ENCODE measurements around the gene RNF175. TPM values are rescaled to one million over a fixed set of nuclear protein-coding genes. Genes with fewer than 3 reads are reported as not detected.

Gene RNF175
- total RNA-seq, 1 experiment from 2014 or later, result not detected

DNA sequence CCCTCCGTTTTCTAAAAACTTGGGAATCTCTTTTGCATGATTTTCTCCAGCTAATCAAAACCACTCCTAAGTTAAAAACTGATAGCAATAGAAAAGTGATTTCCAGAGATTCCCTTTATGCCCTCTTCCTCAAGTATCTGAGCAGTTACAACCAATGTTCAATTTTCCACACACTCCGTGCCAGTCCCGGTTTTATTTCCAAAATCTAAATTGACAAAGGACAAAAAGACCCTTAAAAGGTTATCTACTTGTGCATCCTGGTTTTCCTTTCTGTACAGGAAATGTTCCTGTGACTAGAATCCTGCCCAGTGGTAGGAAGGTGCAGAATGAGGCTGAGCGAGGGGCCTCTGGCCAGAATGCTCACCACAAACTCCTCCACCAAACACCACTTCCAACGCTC is 27.8 kb upstream of the RNF175 start:
- in situ Hi-C loops (cut with HindIII; ENCODE audit: low pct_unique_long_range_greater_than_20kb, low sequenced_read_pairs), result no loop called here
- no peak for DNase-seq (ENCODE audit: low read depth)

DNA sequence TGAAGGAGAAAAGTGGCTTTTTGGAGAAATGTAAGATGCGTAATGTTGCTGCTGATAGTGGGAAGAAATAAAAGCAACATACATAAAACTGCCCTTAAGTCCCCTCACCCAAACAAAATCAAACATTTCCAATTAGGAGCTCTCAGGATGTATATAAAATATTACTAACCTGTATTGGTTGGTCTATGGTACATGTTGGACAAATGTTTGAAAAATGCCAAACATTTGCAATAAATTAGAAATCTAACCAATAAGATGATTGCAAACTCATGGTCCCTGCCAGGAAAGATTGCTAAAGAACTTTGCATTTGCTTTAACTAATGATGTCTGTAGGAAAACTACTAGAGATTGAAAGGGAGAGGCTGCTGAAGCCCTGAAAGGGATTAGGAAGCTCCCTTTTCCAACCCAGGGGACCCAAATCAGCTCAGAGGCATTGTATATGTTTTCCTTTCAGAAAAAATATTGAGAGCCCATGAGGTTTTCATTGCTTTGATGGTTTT is 27.3 kb upstream of the RNF175 start:
- DNase-seq (ENCODE audit: low read depth), result no peak
- in situ Hi-C loops (cut with HindIII; ENCODE audit: low pct_unique_long_range_greater_than_20kb, low sequenced_read_pairs), result no loop called here

DNA sequence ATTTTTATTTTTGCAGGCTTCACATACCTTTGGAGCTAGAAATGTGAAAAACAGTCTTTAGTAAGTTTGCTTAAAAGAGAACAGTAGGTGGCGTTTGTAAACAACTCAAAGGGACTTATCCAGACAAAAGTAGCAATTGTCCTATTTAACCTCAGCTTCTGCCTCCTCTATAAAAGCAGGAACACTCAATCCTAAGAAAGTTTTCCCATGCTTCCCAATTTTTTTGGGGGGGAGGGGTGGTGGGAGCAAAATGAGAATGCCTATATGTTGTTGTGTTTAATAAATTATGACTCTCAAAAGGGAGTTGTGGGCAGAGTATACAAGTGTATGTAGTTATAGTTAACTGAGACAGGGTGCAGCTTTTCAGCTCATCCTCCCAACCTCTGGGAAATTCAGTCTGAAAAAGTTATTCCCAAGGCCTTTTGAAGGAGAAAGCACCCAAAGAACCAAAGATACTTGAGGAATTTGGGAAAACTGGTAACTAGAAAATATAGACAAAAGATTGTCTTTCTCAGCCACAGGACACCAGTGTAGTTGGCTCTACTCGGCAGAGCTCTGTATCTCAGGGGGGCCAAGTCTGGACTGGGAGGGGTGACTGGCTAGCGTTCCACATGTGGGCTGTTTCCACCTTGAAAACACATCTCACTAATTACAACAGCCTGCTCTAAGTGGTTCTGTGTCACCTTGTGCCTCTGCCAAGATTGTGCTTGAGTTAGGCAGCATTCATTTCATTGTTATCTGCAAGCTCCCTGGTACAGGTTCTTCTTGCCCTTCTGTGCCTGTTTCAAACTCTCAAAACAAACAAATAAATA is 26.3 kb upstream of the RNF175 start:
- peak; percentile 36 for DNase-seq (ENCODE audit: low read depth)
- in situ Hi-C loops (cut with HindIII; ENCODE audit: low pct_unique_long_range_greater_than_20kb, low sequenced_read_pairs), result no loop called here

DNA sequence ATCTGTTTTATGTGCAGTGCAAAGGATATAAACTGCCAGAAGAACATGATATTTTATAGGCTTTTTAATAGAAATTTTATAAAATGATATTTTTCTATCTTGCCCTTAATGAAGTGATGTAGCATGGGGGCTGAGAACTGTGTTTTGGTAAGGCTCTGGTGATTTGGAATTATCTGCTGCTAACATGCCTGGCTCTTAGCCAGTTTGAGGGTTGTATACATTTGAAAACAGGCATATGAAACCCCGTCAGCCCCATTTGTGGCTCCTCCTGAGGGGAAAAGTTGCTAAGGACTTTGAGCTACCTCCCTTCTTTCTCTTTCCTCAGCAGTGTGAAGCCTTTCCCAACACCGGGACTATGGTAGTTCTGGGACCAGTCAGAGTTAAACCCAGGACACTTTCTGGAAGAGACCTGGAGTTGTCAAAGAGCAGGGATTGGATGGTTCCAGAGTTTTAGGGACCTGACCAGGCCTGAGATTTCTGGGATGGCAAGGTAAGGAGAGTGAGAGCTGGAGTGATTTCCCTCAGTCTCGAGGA is 24.4 kb upstream of the RNF175 start:
- in situ Hi-C loops (cut with HindIII; ENCODE audit: low pct_unique_long_range_greater_than_20kb, low sequenced_read_pairs), result no loop called here
- no peak for DNase-seq (ENCODE audit: low read depth)

DNA sequence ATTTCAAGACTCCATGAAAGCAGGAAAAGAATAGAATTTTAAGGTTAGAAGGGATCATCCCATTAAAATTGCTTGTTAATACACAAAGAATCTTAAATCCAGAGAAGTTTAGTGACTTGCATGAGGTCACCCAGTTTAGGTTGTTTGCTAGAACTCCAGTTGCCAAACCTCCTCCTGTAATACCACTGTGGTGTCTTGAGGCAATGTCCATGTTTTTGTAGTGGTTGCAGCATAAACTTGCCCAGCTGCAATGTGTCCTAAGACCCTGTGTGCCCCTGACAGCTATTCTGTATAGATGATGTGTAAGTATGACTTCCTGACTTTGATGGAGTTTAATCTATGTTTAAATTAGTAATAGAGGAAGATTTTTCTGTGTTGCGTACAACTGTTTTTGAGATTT is 22.8 kb upstream of the RNF175 start:
- in situ Hi-C loops (cut with HindIII; ENCODE audit: low pct_unique_long_range_greater_than_20kb, low sequenced_read_pairs), result no loop called here
- no peak for DNase-seq (ENCODE audit: low read depth)

DNA sequence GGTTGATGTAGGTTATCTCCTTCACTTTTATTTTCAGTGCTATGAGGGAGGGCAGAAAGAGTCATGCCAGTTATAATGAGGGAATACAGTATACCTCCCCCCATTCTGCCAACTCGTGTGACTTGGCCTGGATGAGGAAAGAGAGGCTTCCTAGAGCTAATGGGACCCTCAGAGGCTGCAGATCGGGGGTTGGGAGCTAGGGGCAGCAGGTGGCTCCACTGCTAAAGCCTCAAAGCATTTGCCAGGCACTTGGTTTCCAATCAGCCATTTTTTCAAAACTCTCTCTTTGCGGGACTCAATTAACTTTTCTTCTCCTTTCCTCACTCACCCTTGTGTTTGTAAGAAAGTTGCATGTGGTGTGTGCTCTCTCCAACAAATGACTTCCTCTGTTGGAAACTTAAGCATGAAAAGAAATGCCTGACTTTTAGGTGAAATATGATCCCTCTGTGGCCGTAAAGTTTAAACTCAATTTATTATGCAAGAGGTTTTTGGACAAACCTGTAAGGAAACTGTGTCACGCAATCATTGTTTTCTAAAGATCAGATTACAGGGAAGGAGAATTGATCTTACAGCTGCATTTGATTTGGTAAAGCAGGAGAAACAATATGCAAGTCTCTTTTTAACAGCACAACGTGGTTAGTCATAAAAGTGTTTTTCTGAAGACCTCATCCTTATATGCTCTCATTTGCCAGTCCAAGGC is 22.0 kb upstream of the RNF175 start:
- no peak for DNase-seq (ENCODE audit: low read depth)
- in situ Hi-C loops (cut with HindIII; ENCODE audit: low pct_unique_long_range_greater_than_20kb, low sequenced_read_pairs), result no loop called here

DNA sequence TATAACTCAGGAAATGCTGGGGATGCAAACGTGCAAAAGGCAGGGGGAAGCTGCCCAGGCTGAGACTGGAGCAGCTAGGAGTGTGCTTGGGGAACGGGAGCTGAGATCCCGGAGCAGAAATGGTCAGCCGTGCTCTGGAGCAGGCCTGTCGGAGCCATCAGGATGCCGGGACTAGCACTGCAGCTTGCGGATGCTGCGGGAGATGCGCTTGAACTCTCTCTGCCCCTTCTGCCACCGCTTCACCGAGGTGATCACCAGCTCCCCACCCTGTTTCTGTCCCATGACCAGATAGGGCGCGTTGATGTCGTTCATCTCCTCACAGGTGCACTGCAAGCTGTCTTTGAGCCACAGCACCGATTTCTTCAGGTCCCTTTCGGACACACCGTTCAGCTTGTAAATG is 21.5 kb upstream of the RNF175 start:
- DNase-seq (ENCODE audit: low read depth), result no peak
- in situ Hi-C loops (cut with HindIII; ENCODE audit: low pct_unique_long_range_greater_than_20kb, low sequenced_read_pairs), result no loop called here

DNA sequence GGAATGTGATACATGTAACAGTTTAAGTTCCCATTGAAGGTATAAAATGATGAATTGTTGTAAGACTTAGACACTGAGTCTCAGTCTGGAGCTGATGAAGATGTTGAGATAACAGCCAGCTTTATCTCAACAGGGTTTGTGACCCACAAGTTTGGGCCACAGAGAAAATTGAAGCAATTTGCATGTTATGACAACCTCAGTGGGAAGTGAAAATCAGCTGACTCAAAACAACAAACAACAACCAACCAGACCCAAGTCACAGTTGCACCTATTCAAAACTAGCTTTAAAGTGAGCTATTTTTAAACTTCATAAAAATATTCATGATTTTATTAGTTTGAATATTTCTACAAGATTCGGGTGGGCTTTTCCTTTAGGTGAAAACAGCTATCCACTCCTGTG is 21.1 kb upstream of the RNF175 start:
- in situ Hi-C loops (cut with HindIII; ENCODE audit: low pct_unique_long_range_greater_than_20kb, low sequenced_read_pairs), result no loop called here
- no peak for DNase-seq (ENCODE audit: low read depth)

DNA sequence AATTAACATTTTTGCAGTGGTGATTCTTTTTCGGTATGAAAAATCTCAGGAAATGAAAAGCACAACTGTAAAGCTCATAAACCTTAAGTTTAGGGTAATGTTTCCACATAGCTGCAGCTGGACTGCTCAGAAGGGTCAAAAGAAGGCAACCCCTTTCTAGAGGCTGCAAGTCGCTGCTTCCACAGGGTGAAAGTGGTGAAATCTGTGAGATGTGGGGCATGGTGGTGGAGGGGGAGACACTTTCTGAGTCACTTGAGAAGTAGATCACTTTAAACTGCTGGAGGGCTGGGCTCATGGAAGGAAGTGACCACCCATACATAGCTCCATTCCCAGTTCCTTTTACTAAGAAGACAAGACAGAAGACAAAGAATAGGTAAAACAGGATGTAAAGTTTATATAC is 20.4 kb upstream of the RNF175 start:
- no peak for DNase-seq (ENCODE audit: low read depth)
- in situ Hi-C loops (cut with HindIII; ENCODE audit: low pct_unique_long_range_greater_than_20kb, low sequenced_read_pairs), result no loop called here

DNA sequence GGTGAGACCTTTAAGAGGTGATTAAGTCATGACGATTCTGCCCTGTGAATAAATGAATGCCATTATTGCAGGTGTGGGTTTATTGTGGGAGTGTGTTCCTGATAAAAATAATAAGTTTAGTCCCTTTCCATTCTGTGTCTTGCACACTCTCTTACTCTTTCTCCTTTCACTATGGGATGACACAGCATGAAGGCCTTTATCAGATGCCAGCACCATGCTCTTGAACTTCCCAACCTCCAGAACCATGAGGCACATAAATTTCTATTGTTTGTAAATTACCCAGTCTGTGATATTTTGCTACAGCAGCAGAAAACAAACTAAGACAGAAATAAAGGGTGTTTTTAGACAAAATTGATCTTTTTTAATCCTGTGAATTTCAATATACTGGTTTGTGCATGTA is 18.6 kb upstream of the RNF175 start:
- DNase-seq (ENCODE audit: low read depth), result no peak
- in situ Hi-C loops (cut with HindIII; ENCODE audit: low pct_unique_long_range_greater_than_20kb, low sequenced_read_pairs), result no loop called here

DNA sequence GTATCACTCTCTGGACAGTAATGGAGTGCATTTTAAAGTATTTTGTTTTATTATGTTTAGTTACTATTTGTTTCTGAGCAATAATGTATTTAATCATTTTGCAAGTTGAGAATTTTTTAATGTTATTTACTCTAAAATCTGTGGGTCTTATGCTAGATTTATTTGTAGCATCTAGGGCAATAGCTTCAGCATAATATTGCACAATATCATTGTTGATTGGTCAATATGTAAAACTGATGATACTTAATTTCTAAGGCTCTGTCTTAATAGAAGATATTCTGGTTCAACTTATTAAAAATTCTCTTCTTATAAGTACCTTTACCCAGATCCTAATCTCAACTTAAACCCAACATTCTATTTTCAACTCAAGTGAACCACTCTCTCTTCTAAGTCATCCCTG is 17.6 kb upstream of the RNF175 start:
- in situ Hi-C loops (cut with HindIII; ENCODE audit: low pct_unique_long_range_greater_than_20kb, low sequenced_read_pairs), result no loop called here
- no peak for DNase-seq (ENCODE audit: low read depth)

DNA sequence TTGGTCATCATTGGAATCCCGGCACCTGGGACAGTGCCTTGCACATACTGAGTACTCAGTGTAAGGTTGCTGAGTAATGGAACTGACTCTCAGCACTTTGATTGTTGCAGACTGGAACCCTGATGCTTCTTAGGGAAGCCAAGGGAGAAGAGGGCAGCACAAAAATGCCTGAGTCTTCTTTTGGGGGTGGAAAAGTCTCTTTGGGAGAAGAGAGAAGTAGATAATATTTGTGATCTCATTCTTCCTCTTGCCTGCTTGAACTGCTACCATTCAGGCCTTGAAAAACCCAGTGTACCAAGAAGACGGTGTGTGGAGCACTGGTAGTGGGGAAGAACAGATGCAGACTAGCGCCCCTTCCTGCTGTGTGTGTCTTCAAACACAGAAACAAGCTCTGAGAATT is 16.8 kb upstream of the RNF175 start:
- in situ Hi-C loops (cut with HindIII; ENCODE audit: low pct_unique_long_range_greater_than_20kb, low sequenced_read_pairs), result no loop called here
- DNase-seq (ENCODE audit: low read depth), result no peak

DNA sequence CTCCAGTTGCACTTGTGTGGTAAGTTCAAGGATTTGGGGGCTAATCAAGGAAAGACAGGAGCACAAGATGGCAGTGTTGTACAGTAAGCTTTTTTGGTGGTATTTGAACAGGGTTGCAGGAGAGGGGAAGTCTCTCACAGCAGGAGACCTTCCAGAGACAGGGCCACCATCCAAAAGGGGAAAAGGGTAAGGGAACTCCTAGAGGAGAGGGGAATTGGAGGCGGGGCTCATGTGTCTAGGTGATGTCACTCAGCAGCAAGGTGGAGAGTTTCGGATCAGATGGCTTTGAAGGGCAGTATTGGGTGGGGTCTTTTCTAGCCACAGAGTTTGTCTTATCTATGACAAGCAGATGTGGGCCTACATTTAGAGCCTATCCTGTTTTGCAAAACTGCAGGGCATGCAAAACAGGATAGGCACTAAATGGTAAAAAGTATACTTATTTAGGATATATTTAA is 13.4 kb upstream of the RNF175 start:
- no peak for DNase-seq (ENCODE audit: low read depth)
- in situ Hi-C loops (cut with HindIII; ENCODE audit: low pct_unique_long_range_greater_than_20kb, low sequenced_read_pairs), result no loop called here

DNA sequence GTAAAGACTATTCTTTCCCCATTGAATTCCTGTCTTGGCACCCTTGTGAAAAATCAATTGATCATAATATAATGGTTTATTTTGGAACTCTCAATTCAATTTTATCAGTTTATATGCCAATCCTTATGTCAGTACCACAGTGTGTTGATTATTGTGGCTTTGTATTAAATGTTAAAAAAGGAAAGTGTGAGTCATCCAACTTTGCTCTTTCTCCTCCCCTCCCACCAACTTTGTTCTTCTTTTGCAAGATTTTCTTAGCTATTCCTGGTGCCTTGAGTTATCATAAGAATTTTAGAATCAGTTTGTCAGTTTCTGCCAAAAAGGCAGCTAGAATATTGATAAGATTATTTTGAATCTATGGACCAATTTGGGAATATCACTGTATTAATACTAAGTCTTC is 11.2 kb upstream of the RNF175 start:
- in situ Hi-C loops (cut with HindIII; ENCODE audit: low pct_unique_long_range_greater_than_20kb, low sequenced_read_pairs), result no loop called here
- DNase-seq (ENCODE audit: low read depth), result no peak

DNA sequence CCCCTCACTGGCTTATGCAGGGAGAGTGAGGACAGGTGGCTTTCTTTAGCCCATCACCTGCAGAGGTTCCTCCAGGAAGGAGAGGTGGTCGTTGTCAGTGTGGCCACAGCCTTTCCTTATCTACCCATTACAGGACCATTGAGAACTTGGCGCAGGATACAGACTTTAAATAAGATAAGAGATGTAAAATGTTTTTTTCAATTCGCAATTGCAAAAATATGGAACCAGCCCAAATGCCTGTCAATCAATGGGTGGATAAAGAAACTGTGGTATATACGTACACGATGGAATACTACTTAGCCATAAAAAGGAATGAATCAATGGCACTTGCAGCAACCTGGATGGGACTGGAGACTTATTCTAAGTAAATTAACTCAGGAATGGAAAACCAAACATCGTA is 6.9 kb upstream of the RNF175 start:
- no peak for DNase-seq (ENCODE audit: low read depth)
- in situ Hi-C loops (cut with HindIII; ENCODE audit: low pct_unique_long_range_greater_than_20kb, low sequenced_read_pairs), result no loop called here

DNA sequence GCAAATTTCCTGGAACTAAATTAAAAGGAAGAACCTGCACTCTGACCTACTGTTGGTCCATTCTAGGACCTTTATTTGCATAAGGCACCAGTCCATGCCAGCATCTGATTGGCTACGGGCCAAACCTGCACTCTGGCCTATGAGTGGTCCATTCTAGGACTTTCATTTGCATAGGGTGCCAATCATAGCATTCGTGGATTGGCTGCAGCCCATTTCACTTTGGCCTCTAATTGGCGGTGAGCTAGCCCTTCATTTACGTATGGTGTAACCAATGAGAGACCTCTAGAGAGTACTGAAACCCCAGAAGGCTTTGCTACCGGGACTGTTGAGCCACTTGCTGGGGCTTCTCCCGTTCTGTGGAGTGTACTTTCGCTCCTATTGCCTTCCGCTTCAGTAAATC is 6.1 kb upstream of the RNF175 start:
- DNase-seq (ENCODE audit: low read depth), result no peak
- in situ Hi-C loops (cut with HindIII; ENCODE audit: low pct_unique_long_range_greater_than_20kb, low sequenced_read_pairs), result no loop called here

DNA sequence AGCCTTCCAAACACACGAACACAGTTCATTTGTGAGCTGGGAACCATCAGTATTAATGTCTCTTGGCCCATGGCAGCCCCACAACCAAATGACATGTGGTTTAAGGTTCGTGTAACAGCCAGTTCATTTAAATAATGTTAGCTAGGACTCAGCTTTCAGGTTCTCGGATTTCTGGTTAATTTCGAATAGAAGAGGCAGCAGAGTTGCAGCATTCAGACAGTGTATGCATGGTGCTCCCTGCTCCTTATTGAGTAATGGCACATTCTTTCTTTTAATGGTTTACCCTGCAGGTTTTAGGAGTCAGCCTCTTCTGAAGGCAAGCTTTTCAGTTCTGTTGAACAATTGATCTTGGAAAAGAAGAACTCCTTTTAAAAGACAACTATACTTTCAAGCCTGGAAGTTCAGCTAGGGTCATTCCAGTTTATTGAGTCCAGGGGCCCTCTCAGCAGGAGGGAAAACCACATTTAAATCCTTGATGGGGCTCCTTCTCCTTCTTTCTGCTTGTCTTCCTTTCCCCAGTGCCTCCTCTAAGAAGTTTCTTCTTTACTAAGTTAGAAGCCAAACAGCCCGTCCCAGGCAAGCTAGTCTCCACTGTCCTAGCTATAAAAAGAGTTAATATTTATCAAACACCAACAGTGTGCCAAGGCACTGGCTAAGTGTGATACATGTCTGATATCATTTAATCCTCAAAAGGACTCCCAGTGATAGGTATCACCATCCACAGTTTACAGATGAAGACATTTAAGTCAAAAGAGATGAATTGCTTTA is 5.0 kb upstream of the RNF175 start:
- DNase-seq (ENCODE audit: low read depth), result no peak
- in situ Hi-C loops (cut with HindIII; ENCODE audit: low pct_unique_long_range_greater_than_20kb, low sequenced_read_pairs), result no loop called here

DNA sequence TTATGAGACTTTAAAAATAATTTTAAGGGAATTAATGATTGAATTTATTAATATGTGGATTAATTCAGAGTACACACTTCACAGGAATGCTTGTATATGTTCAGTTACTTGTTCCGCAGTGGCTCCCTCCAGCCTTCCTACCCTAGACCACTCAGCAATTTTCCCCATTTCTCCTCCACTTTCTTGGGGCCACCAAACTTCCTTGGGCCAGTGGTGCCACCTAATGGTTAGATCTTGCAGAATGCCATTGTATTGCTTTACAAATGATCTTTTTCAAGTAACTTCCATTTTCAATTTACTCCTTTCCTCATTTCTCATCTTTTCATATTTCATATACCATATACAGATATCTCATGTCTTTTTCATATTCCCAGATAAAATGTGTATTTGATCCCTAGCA is 3.6 kb upstream of the RNF175 start:
- in situ Hi-C loops (cut with HindIII; ENCODE audit: low pct_unique_long_range_greater_than_20kb, low sequenced_read_pairs), result no loop called here

More for the DNA sequence above, 3.6 kb upstream of the RNF175 start:
- DNase-seq (ENCODE audit: low read depth), result no peak
